Panc1 (cell line): Measurements from ENCODE around the gene SDSL.

Experiments
- CTCF ChIP-seq: fragments of 450-650 bp; IDR thresholded peaks from 2 replicates; pipeline ENCODE4 v1.5.1; 2017; ENCODE audit warnings: mild to moderate bottlenecking
- TCF7L2 ChIP-seq: IDR thresholded peaks from 2 replicates; pipeline ENCODE4 v1.6.1; 2011; ENCODE audit warnings: mild to moderate bottlenecking, low read depth, low read length, inconsistent platforms

DNA sequence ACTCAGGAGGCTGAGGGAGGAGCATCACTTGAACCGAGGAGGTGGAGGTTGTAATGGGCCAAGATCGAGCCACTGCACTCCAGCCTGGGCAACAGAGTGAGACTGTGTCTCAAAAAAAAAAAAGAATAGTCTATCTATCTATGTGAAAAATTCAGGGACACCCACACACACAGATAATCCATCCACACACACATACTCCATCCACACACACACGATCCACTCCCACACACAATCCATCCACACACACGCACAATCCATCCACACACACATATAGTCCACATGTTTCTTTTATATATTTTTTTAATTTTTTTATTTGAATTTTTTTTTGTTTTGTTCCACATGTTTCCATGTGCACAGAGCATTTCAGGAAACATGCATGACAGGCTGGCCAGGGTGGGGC lies 21.8 kb upstream of the SDSL start:
- no peak for TF ChIP-seq CTCF
- no peak for TF ChIP-seq TCF7L2
